Measurements from ENCODE around the gene KRT39. TPM values are rescaled to one million over a fixed set of nuclear protein-coding genes. Genes with fewer than 3 reads are reported as not detected.
"Not testable (repeated sequence)": the region's sequence is repeated elsewhere in the genome, so short reads cannot be mapped to it uniquely, and the experiment has no call there.

Gene KRT39
- polyA plus RNA-seq, 1 donor = 7.2 TPM

DNA sequence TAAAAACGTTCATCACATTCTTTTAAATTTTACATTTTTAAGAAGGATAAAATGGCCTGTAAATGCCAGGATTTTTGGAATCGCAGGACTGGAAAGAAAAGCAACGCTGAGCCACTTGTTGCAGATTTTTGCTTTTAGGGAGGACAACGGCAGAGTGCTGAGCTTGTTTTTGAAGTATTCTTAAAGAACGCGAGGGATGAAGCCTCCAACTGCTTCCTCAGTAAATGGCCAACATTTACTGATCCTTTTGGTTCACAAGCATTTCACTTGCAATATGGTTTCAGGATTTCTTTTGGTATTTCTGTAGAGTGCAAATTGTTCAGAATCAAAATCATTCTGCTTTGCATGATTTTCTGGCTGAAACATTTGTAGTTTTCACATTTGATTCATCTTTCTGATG lies 26.5 kb downstream of the KRT39 start:
- no peak for DNase-seq (ENCODE audit: low read depth)

DNA sequence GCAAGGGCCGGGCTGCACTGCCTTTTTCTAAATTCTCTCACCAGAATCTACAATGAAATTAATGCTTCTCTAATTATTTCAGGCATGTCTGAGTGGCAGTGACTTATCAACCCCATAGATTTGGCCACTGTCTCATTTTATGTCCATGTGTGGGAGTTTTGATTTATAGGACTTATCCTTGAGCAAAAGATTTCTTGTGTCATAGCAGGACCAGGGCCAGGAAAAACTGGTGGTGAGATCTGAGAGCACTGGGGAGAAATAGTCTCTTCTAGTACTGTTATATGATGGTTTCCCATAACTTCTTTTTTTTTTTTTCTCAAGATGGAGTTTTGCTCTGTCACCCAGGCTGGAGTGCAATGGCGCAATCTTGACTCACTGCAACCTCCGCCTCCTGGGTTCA lies 27.8 kb downstream of the KRT39 start:
- DNase-seq (ENCODE audit: low read depth) = no peak

- DNase-seq (ENCODE audit: low read depth) = no peak
These were observed 29.3 kb downstream of the KRT39 start, which contains the start of gene KRT23 for GRCh38 chr17:40937384-40937819. Gene KRT23, minus strand, starts transcription at chr17:40937646. Its CDS starts 1,043 bp downstream, at chr17:40936603.

- DNase-seq (ENCODE audit: low read depth) = no peak
These were observed 29.8 kb downstream of the KRT39 start for GRCh38 chr17:40936976-40937375.

DNA sequence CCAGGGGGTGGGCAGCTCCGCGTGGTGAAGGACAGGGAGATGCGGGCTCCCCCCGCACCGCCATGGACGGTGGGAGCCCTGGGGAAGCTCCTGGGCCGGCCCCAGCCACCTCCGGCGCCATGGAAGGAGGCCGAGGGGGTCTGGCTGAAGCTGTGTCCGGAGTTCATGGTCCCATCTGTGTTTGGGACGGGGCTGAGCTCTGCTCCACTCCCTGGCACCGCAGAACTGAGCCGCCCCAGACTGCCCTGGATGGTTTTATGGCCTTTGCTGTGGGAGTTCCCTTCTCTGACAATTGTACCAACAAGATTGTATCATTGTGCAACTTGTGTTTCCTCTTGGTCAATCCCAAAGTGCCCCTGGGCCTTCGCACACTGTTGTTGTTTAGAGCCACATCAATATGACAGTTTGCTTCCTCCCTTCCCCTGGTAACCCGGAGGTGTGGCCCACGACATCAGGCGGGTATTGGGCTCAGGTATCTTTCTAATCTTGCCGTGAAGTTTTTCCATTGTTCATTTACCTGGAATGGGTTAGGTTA lies 30.2 kb downstream of the KRT39 start:
- DNase-seq (ENCODE audit: low read depth) = no peak

GRCh38 chr17:40935624-40936023 lies 31.1 kb downstream of the KRT39 start:
- DNase-seq (ENCODE audit: low read depth) = no peak

- no peak for DNase-seq (ENCODE audit: low read depth)
These were observed 34.1 kb downstream of the KRT39 start for GRCh38 chr17:40932608-40933007.

GRCh38 chr17:40931311-40931710 lies 35.4 kb downstream of the KRT39 start:
- no peak for DNase-seq (ENCODE audit: low read depth)

- DNase-seq (ENCODE audit: low read depth) = no peak
These were observed 40.4 kb downstream of the KRT39 start for GRCh38 chr17:40926341-40926740.

GRCh38 chr17:40922239-40922638 lies 44.5 kb downstream of the KRT39 start:
- no peak for DNase-seq (ENCODE audit: low read depth)

GRCh38 chr17:40921026-40921425 lies 45.7 kb downstream of the KRT39 start:
- DNase-seq (ENCODE audit: low read depth) = no peak

- DNase-seq (ENCODE audit: low read depth) = not testable (repeated sequence)
These were observed 49.6 kb downstream of the KRT39 start for GRCh38 chr17:40917116-40917515.

DNA sequence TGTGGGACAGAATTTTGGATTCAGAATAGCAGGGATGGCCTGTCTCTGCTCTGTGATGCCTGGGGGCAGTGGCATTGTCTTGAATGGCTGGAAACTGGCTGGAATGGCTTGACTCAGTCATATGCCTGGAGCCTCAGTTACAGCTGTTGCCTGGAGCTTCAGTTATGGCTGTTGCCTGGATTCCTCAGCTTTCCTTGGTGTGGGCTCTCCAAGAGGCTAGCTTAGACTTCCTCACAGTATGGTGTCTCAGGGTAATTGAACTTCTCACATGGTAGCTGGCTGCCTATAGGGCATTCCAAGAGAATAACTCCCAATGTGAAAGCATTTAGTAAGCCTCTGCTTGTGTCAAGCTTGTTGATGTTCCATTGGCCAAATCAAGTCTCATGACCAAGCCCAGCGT lies 50.4 kb downstream of the KRT39 start:
- no peak for DNase-seq (ENCODE audit: low read depth)

DNA sequence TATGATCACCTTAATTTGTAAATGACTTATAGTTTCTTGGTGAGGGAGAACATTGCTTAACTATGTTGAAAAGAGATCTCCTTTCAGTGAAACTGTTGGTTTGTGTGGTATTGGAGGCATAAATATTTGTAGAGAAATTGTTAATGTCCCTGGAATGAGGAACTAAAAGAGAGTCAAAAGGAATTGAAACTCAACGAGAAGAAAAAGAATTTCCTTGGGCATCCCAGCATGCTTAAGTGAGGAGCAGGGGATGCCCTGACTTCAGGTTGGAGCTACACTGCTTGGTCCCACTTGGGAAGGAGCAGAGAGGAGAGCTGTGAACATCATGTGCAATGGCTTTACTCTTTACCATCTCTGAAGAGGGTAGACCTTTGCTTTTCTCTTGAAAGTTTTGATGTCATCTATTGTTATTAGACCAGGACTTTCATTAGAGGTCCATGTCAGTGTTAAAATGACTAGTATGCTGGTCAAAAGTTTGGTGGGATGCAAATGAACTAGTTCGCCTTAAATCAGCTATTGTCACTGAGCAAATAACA lies 51.0 kb downstream of the KRT39 start:
- no peak for DNase-seq (ENCODE audit: low read depth)

GRCh38 chr17:40915199-40915661 lies 51.5 kb downstream of the KRT39 start:
- no peak for DNase-seq (ENCODE audit: low read depth)

DNA sequence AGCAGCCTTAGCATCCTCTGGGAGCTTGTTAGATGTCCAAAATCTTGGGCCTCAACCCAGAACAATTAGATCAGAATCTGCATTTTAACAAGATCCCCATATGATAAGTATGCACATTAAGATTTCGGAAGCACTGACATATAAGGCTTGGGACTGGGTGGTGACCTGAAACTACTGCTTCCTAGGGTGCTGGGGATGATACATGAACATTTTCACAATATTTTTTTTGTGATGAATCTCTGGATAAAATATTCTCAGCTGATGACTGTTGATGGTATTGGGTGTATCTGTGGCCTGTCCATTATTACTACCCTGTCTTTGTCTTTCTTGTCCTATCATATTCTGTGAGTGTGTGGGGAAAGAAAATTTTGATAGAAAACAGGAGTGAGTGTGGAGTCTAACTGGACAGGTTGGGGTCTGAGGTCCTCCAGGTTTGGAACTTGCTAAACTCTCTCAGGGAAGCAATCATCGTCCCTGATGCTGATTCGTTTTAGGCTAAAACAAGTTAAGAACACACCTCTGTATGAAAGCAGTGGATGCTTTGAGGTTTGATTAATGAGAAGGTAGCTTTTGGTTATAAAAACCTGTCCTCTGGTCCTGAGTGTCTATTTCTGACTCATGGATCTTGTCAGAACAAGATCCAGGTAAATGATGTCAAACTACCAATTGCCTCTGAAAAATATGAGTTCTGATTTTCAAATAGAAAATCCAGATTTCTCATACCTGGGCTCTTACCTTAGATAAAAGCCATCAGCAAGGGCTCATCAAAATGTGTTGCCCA lies 52.5 kb downstream of the KRT39 start:
- DNase-seq (ENCODE audit: low read depth) = no peak

DNA sequence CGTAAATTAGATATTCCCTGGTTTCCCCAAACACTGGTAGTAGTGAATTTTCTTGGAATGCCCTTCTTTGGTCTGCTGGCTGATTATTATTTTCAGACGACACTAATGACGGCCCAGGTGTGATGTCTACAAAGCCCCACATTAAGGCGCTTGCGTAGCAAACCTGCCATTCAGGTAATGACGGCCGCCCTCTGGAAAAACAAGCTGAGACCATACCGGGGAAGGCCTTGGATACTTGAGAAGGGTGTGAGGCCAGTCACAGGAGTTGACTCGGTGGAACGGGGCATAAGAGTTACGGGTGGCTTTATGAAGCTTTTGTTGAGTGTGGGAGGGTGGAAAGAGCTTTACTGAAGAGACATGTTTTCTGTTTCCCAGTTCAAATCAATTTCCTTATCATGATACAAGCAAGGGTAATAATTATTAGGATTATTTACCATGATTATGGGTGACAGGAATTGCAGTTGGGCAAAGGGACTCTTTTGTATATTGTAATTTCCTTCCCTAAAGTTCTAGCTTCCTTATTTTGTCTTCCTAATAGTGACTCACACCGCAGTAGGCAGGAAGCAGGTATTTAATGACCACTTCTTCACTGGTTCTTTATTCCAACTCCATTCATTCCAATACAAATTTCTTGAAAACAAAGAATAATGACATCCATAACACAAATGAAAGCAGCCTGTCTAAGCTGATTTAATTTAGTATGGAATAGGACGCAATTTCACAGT lies 54.1 kb downstream of the KRT39 start:
- DNase-seq (ENCODE audit: low read depth) = no peak

GRCh38 chr17:40910441-40910841 lies 56.3 kb downstream of the KRT39 start:
- DNase-seq (ENCODE audit: low read depth) = no peak

DNA sequence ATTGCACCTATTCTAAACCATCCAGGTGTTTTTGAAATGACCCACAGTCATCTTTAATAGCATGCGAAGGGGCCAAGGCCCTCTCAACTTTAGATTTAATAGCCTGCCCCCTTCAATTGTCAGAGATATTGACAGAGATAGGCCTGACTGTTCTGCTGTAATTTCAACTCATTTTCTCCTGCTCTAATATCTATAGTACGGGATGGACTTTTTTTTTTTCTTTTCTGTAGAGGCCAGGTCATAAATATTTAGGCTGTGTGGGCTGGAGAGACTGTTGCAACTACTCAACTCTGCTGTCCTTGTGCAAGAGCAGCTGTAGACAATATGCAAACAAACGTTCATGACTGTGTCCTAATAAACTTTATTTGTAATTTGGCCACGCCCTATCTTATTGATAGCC lies 57.0 kb downstream of the KRT39 start:
- no peak for DNase-seq (ENCODE audit: low read depth)

DNA sequence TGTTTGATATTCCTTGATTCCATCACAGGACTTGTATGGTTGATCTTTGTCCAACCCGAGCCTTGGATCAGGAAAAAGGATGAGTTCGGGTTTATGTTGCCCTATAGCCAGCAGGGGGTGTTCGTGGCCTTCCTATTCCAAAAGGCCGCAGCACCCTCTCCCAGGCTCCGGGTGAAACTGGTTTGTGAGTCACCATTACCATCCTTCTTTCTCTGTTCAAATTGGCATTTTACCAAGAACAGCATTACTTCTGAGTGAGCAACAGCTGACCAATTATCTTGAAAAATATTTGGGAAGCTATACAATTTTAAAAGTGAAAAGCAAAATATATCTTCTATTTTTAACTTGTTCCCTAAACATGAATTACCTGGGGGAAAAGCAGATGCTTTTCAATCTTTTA lies 57.4 kb downstream of the KRT39 start:
- peak; percentile 38 for DNase-seq (ENCODE audit: low read depth)
